SU-DHL-6 (cell line): ENCODE measurements around the gene PCBP1.
"Not testable (repeated sequence)": the region's sequence is repeated elsewhere in the genome, so short reads cannot be mapped to it uniquely, and the experiment has no call there.

Experiments
- CTCF ChIP-seq: fragments of 200-600 bp; sonication (generic); IDR thresholded peaks from one replicate; pipeline ENCODE4 v1.5.1; 2017; ENCODE audit warnings: antibody characterized with exemption, mild to moderate bottlenecking, low read length, moderate library complexity; ENCODE audit not compliant: insufficient read depth, poor library complexity, severe bottlenecking
- EZH2phosphoT487 ChIP-seq: fragments of 200-600 bp; sonication (generic), shearing (Covaris generic); conservative IDR thresholded peaks from 2 replicates; pipeline ENCODE4 v1.6.1; 2018; ENCODE audit warnings: mild to moderate bottlenecking, antibody characterized with exemption, low read length, moderate library complexity, mixed read lengths

GRCh38 chr2:70102323-70102905 is 15.1 kb downstream of the PCBP1 start:
- not testable (repeated sequence) for TF ChIP-seq CTCF, EZH2phosphoT487
